Stimulated activated CD8-positive, alpha-beta memory T cell treated with anti-CD3 and anti-CD28 coated beads, Interleukin-2, amount 100 ng/mL, for 1 hour (primary cell): Measurements from ENCODE around the gene ANO2.

ENCODE experiments used
- DNase-seq, 2 donors: peaks; one replicate each; pipeline ENCODE4 v3.0.0-alpha.2; 2020; ENCODE audit warnings: low read depth in 2 of 2

The ANO2 gene

DNA sequence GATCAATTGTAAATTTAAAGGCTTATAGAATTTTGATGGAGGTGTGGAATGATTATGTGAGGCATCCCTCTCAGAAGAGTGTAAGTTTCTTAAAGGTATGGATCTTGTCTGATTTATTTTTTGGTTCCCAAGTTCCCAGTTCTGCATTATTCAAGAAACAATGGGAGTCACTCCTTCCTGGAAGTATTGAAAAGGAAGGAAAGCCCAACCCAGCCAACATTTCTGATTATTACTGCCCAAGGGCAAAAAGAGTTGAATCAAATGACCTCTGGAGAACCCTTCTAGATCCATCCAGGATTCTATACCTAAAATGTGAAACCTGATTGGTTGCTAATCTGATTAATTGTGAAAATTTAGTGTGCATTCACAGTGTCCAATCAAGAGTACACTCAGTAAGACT is 166.2 kb downstream of the ANO2 start:
- DNase-seq: no peak

DNA sequence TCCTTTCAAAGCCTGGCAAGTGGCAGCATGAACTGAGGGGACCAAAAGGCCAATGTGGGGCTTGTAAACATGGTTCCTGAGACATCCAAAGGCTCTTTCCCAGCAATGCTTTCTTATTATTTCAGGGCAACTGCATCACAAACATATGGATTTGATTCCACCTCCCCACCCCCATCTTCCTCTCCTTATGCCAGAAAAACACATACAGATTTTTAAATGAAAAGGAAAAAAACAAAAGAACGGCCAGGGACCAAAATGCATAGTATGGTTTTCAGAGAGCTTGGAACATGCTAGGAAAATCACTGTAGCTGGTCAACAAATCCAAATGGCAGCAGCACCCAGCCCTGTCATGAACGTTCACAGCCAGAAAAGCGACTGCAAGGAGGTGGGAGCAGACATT is 167.6 kb downstream of the ANO2 start:
- no peak for DNase-seq

- no peak for DNase-seq
Observed at GRCh38 chr12:5776091-5776490, 169.0 kb downstream of the ANO2 start.

DNA sequence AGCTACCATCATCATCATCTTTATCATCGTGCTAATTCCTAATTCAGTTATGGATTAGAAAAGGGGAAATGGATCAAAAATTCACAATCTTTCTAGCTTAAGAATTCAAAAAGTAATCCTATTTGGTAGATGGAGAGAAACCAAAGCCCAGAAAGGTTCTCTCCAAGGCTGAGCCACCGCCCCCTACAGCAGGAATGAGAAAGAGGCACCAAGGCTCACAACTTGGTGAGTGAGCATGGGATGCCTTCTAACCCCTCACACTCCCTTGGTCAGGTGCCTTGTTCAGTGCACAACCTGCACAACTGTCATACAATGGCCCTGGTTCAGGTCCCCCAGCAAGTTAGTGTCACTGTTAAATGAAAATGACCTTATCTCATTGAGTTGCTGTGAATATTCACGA is 171.5 kb downstream of the ANO2 start:
- DNase-seq: no peak

GRCh38 chr12:5771756-5772155 is 173.3 kb downstream of the ANO2 start:
- no peak for DNase-seq

- no peak for DNase-seq
Observed at GRCh38 chr12:5770727-5771126, 174.3 kb downstream of the ANO2 start.

DNA sequence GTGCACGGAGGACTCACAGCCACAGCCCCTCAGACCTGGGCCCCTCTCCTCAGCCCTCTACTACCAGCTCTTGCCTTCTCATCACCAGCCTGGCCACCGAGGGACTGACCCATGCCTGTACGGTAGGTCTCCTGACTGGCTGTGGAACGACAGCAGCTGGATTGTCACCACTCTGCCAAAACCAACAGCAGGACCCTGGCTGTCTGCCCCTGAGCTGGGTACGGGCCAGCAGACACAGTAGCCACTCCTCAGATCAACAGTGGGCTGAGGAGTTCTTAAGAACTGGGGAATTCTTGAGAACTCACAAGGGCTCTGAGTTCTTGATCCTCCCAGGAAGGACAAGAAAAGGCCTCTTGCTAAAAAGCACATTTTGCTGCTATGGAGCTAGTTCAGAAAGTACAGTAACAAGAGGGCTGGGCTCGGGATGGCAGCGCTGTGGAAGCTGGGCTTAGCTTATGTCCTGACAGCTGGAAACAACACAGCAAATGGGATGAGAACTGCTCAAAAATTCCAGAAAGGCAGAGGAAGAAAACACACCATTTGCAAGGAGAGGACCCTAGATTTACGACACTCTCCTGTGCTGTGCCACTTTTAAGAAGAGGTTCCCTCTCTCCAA is 176.4 kb downstream of the ANO2 start:
- no peak for DNase-seq

- no peak for DNase-seq
Observed at GRCh38 chr12:5768171-5768570, 176.9 kb downstream of the ANO2 start.

DNA sequence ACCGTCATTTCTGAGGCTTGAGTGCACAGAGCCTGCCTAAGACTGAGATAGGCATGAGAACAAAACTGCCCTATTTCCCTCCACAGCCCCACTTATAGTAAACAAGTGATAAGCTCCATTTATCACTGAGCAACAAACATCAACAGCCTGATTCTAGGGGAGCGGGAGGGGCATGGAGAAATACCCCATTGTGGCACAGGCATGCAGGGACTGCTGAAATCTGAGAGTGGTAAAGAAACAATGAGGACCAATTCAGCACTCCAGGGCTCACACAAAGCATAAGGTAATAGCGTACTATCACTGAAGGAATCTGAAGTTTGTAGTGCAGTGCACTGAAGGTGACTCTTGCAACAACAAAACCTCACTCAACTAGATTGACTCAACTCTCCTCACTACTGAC is 186.7 kb downstream of the ANO2 start:
- no peak for DNase-seq

GRCh38 chr12:5756338-5756842 is 188.7 kb downstream of the ANO2 start:
- no peak for DNase-seq

DNA sequence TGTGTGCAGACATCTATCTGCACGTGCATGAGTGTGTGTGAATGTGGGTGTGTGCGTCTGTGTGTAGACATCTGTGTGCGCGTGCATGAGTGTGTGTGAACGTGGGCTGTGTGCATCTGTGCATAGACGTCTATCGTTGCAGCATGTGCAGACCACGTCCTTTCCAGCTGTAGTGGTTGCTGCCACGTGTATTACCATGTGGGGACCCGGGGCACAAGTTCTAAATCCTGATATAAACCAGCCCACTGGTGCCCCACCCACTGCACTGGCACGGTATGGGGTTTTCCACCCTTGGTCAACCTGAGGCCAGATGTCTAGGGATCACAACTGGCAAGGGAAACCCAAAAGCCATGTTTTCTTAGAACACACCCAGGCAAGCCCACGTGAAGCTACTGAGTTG is 197.0 kb downstream of the ANO2 start:
- no peak for DNase-seq

GRCh38 chr12:5746917-5747316 is 198.1 kb downstream of the ANO2 start:
- DNase-seq: no peak

DNA sequence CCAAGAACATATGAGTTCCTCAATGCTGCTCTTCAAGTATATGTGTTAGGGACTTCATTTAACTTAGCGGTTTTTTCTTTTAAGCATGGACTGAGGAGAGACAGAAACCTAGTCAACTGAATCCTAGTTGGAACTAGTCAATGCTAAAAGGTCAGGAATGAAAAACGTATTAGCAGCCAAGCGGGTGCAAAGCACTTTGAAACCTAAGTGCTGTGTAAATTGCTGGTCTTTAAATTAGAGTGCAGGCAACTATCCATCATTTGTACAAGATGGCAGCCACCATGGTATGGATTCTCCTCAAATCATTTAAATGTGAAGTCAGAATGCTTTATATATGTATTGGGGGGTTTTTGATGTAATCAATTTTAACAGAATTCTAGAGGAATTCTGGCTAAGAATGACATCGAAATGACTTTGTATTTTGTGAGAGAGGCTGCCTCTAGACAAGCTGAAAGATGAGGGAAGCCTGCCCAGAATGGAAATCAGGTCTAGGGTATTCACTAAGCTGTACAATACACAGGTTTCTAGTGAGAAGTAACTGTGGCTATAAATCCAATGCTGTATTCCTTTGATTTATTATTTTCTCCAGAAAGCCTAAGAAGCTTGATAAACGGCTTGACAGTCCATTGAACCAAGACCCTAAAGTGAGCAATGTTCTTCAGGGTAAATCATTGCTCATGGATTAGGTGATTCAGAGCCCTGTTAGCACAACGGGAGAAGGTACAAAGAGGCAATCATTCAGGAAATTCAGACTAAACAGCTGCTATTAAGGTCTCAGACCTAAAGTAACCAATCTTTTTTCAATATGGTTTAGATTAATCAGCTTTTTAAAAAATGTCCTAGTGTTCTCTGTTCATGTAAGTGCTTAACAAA is 198.8 kb downstream of the ANO2 start:
- no peak for DNase-seq

DNA sequence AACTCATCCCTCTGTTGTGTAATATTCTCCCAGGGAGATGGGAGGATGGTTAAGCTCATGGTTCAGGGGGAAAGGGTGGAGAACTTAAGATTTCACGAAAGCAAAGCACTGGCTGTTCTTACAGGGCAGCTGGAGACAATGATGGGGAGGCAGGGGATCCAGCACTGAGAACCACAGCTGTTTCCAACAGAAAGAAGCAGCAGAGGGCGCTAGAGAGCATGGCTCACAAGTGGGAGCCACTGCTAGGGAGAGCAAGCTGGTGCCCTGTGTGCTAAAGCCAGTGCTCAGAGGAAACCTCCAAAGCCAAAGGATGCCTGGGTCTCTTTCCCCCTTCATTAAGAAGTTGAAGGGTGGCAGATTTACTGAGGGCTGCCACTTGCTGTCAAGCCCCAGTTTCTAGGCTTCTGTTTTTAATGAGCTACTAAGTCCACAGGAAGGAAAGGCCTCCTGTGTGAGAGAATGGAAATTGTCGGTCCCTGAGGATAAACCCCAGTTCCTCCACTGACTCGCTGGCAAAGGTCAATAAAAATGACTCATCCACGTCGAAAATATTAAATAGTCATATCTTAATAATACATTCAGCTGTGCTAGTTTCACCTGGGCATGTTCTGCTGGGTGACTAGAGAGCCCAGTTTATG is 199.7 kb downstream of the ANO2 start:
- DNase-seq: no peak

- no peak for DNase-seq
Observed at GRCh38 chr12:5742258-5742657, 202.8 kb downstream of the ANO2 start.

DNA sequence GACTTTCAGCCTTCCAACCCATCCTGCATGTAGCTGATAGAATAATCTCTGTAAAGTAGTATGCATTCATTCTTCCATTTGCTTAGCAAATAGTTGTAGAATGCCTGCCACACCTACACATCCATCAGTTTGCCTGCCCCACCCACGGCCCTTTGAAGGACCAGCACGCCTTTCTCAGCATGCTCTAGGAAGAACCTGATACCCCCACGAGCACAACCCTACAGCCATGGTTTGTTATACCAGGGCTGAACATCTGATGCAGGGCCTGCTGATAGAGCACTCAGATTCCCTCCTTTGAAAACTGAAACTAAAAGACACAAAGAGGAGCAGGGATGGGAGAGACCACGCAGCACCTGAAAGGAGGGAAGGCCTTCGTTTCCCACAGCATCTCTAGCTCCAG is 205.1 kb downstream of the ANO2 start:
- no peak for DNase-seq

DNA sequence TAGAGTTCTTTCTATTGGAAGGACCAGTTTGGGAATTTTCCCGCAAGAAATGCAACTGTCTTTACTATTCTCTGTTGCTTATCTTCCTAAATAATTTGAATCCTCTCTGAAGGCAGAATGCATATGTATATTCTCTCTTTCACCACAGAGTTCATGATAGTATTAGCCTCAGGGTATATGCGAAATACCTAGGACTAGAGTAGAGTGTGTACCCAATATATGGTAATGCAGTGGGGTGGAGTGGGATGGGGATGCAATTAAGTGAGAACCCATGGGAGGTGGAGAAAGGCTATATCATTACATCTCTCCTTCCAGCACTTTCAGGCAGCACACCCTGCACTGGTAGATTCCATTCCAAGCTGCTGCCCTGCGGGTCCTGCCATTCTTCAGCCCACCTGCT is 207.3 kb downstream of the ANO2 start:
- no peak for DNase-seq

GRCh38 chr12:5736527-5736926 is 208.5 kb downstream of the ANO2 start:
- no peak for DNase-seq

DNA sequence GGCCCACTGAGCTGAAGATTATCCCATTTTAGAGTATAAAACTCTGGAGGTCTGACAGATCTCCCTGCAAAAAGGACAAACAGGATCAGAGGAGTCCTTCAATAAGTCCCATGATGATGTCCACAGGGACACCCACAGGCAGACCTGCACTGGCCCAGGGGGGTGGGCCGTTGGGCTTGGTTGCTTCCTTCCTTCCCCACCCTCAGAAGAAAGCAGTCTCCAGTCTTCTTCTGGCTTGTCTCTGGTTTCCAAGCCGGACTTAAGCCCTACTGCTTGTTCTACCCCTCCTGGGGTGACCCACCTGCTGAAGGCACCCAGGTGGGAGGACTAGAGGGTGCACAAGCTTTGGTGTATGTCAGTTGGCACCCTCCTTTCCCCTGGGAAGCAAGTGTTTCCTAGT is 209.0 kb downstream of the ANO2 start:
- DNase-seq: no peak

GRCh38 chr12:5733916-5734315 is 211.1 kb downstream of the ANO2 start:
- DNase-seq: no peak

DNA sequence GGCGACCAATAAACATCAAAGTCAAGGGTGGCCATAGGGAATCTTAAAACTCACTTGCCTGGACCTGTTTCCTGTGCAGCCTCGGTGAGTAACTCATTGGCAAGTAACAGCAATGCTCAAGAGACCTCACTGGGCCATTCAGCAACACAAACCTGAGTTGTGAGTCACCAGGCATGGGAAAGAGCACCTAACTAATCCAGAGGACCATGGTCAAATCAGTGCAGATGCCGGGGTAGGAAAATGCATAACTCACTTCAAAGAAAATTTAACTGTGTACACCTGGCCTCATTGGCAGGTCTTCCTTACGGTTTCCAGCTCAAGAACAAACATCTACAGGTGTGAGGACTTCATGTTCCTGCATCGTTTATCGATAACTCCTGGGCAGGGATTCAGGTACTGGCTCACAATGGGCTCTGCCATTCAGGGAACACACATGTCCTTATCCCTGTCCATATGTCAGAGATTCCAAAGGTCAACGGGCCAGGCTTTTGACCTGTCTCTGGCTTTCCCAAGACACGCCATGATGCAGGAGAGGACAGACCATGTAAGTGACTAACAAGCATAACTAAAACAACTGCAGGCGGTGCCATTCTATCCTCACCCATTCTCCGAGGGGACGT is 211.8 kb downstream of the ANO2 start:
- DNase-seq: no peak

DNA sequence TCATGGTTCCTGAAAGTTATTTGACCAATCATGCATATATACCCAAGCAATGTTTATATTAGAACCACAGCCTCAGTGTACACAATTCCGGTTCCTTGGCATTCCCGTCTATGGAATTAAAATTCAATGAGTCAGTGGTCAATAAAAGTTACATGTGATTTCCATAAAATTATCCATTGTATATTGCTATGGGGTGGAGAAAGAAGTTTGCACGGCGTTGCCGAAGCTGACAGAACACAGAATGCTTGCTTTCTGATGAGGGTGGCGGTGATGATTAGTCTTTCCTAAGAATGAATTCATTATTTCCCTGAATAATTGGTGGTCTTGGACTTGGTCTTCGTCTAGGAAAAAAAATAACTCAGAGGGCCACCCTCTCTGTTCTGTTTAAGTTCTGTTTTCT is 214.1 kb downstream of the ANO2 start:
- no peak for DNase-seq
